BLaER1 treated with 17β-estradiol and CSF1 and Interleukin-3, amounts not matched to agents 10 nM and 100 nM (cell line): ENCODE data around the gene CRIM1.
A peak's percentile ranks its signal among the peaks of the same experiment; 100 is the strongest.

Source experiments
- H3K27ac ChIP-seq, 11 experiments: shearing (Covaris generic); formaldehyde crosslinking; 2 replicates each; pipeline ENCODE4 v1.8.1; 2022
- H3K27me3 ChIP-seq, 11 experiments: shearing (Covaris generic); formaldehyde crosslinking; 2 replicates each; pipeline ENCODE4 v1.8.1; 2022
- H3K36me3 ChIP-seq, 11 experiments: shearing (Covaris generic); formaldehyde crosslinking; 2 replicates each; pipeline ENCODE4 v1.8.1; 2022
- H3K4me1 ChIP-seq, 10 experiments: shearing (Covaris generic); formaldehyde crosslinking; 2 replicates each; pipeline ENCODE4 v1.8.1; 2022
- H3K4me2 ChIP-seq, 11 experiments: shearing (Covaris generic); formaldehyde crosslinking; 2 replicates each; pipeline ENCODE4 v1.8.1; 2022
- H3K4me3 ChIP-seq, 10 experiments: shearing (Covaris generic); formaldehyde crosslinking; 2 replicates each; pipeline ENCODE4 v1.8.1; 2022
- H3K9ac ChIP-seq, 11 experiments: shearing (Covaris generic); formaldehyde crosslinking; 2 replicates each; pipeline ENCODE4 v1.8.1; 2022
- H3K9me3 ChIP-seq, 11 experiments: shearing (Covaris generic); formaldehyde crosslinking; replicated peaks in 1 of 11; 2 replicates each; pipeline ENCODE4 v1.8.1; 2022
- H4K20me1 ChIP-seq, 11 experiments: shearing (Covaris generic); formaldehyde crosslinking; 2 replicates each; pipeline ENCODE4 v1.8.1; 2022
- Cebpa-rat ChIP-seq, 11 experiments: shearing (Covaris generic); IDR thresholded peaks; 2 replicates each; pipeline ENCODE4 v1.8.1; 2022

The CRIM1 gene

GRCh38 chr2:36554531-36554930, 199.0 kb downstream of the CRIM1 start:
- Histone ChIP-seq H3K4me3 (no peak overlapping the region), H3K36me3 (peaks cover 56 to 84% (median 74%) of the 10 kb centered on the region in 11 experiments), H3K27ac (peak overlapping the region in 8 of 11 experiments; percentile 39 to 89 (median 77); a peak in 16 of 22 replicates), H3K9me3 (no peaks in the 10 kb centered on the region), H3K4me2 (peak overlapping the region in 7 of 11 experiments; percentile 58 to 97 (median 78); a peak in 12 of 22 replicates), H3K27me3 (no peaks in the 10 kb centered on the region), H4K20me1 (no peaks in the 10 kb centered on the region), H3K4me1 (peaks cover 5 to 57% (median 37%) of the 10 kb centered on the region in 10 experiments; a peak in 18 of 20 replicates), H3K9ac (peak overlapping the region in 3 of 11 experiments; percentile 51 to 64 (median 59); a peak in 4 of 22 replicates)
- TF ChIP-seq Cebpa-rat (IDR thresholded peaks at IDR 0.05), result no peak

DNA sequence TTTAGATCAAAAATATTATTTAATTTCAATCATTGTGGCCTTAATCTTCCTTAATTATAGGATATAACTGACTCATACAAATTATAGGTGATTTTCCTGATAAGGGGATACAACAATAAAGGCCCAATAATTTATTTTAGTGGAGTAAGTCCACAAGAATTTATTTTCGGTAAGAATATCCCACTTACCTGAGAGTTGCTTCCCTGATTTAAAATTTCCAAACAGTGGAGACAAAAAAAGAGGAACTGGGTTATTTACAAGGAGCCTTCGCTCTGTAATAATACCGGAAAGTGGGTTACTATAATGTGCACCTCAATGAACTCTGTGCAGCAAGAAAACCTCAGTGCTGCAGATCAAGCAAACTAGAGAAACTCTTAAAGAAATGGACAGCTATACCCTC, 200.2 kb downstream of the CRIM1 start:
- Histone ChIP-seq H4K20me1 (no peaks in the 10 kb centered on the region), H3K9ac (no peak overlapping the region), H3K4me3 (no peak overlapping the region), H3K36me3 (peaks cover 56 to 86% (median 76%) of the 10 kb centered on the region in 11 experiments), H3K9me3 (no peaks in the 10 kb centered on the region), H3K27ac (peak overlapping the region in 5 of 11 experiments; percentile 4 to 43 (median 24); a peak in 3 of 22 replicates), H3K4me2 (peak overlapping the region in 6 of 11 experiments; percentile 6 to 86 (median 34); a peak in 6 of 22 replicates), H3K27me3 (no peaks in the 10 kb centered on the region), H3K4me1 (peaks cover 5 to 54% (median 36%) of the 10 kb centered on the region in 10 experiments; a peak in 17 of 20 replicates)
- TF ChIP-seq Cebpa-rat (IDR thresholded peaks at IDR 0.05), result no peak

DNA sequence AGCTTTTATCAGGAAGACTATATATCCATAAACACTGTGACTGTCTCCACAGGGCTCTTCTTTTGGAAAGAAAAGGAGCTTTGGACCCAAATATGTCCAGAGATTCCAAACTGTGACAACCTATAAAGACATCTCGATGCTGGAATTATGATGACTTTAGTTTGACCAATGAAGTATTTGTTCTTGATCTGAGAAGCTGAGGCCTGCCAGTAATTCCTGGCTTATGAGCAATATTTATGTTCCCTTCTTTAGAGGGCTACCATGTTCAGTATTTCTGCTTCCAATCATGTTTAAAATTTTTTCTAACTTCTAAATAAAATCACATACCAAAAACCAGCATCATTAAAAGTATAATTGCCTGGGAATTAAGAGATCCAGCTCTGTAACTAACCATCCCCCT, 201.3 kb downstream of the CRIM1 start:
- no peak overlapping the region for H3K4me3 ChIP-seq
- no peak for TF ChIP-seq Cebpa-rat (IDR thresholded peaks at IDR 0.05)
- no peak overlapping the region for H3K9ac ChIP-seq
- no peaks in the 10 kb centered on the region for H4K20me1 ChIP-seq
- peaks cover 5 to 64% (median 47%) of the 10 kb centered on the region in 10 experiments; a peak in 17 of 20 replicates for H3K4me1 ChIP-seq
- no peaks in the 10 kb centered on the region for H3K9me3 ChIP-seq
- H3K4me2 ChIP-seq, result peak overlapping the region in 4 of 11 experiments; percentile 17 to 86 (median 40); a peak in 5 of 22 replicates
- peaks cover 51 to 86% (median 72%) of the 10 kb centered on the region in 11 experiments for H3K36me3 ChIP-seq
- no peaks in the 10 kb centered on the region for H3K27me3 ChIP-seq
- peak overlapping the region in 1 of 11 experiments; percentile 11; a peak in 1 of 22 replicates for H3K27ac ChIP-seq

- TF ChIP-seq Cebpa-rat (IDR thresholded peaks at IDR 0.05), result no peak
These were observed 203.8 kb downstream of the CRIM1 start for GRCh38 chr2:36559221-36559942.

GRCh38 chr2:36560726-36561125, 205.1 kb downstream of the CRIM1 start:
- TF ChIP-seq Cebpa-rat (IDR thresholded peaks at IDR 0.05), result no peak
- Histone ChIP-seq H3K4me1 (peaks cover 0 to 67% (median 55%) of the 10 kb centered on the region in 10 experiments; a peak in 17 of 20 replicates), H3K27ac (peak overlapping the region in 3 of 11 experiments; percentile 77 to 83 (median 83); a peak in 3 of 22 replicates), H3K4me2 (peak overlapping the region in 4 of 11 experiments; percentile 55 to 87 (median 82); a peak in 9 of 22 replicates), H3K4me3 (no peak overlapping the region), H3K9ac (no peak overlapping the region), H3K27me3 (no peaks in the 10 kb centered on the region), H4K20me1 (peaks cover 0 to 7% (median 0%) of the 10 kb centered on the region in 11 experiments; a peak in 2 of 22 replicates), H3K9me3 (0 out of 22 replicates have a peak, but pooled peaks cover 0 to 4% (median 0%) of the 10 kb centered on the region in 11 experiments), H3K36me3 (peaks cover 39 to 80% (median 62%) of the 10 kb centered on the region in 11 experiments)

More at GRCh38 chr2:36559221-36559942, 203.8 kb downstream of the CRIM1 start:
- Histone ChIP-seq H3K4me2 (no peak overlapping the region), H3K36me3 (peaks cover 39 to 80% (median 62%) of the 10 kb centered on the region in 11 experiments), H3K9me3 (no peaks in the 10 kb centered on the region), H4K20me1 (peaks cover 0 to 7% (median 0%) of the 10 kb centered on the region in 11 experiments; a peak in 2 of 22 replicates), H3K4me3 (no peak overlapping the region), H3K27me3 (no peaks in the 10 kb centered on the region), H3K27ac (peak overlapping the region in 2 of 11 experiments; percentile 9 to 17; a peak in 2 of 22 replicates), H3K4me1 (peaks cover 0 to 65% (median 53%) of the 10 kb centered on the region in 10 experiments; a peak in 17 of 20 replicates), H3K9ac (no peak overlapping the region)

- Histone ChIP-seq H3K4me3 (no peak overlapping the region), H3K9ac (peak overlapping the region in 5 of 11 experiments; percentile 24 to 59 (median 37); a peak in 7 of 22 replicates), H3K27ac (peak overlapping the region in 9 of 11 experiments; percentile 47 to 83 (median 72); a peak in 18 of 22 replicates), H3K27me3 (no peaks in the 10 kb centered on the region), H4K20me1 (peaks cover 0 to 7% (median 0%) of the 10 kb centered on the region in 11 experiments; a peak in 2 of 22 replicates), H3K4me2 (peak overlapping the region in 8 of 11 experiments; percentile 46 to 87 (median 68); a peak in 16 of 22 replicates), H3K36me3 (peaks cover 41 to 80% (median 62%) of the 10 kb centered on the region in 11 experiments), H3K9me3 (0 out of 22 replicates have a peak, but pooled peaks cover 0 to 4% (median 0%) of the 10 kb centered on the region in 11 experiments), H3K4me1 (peaks cover 0 to 65% (median 53%) of the 10 kb centered on the region in 10 experiments; a peak in 17 of 20 replicates)
- no peak for TF ChIP-seq Cebpa-rat (IDR thresholded peaks at IDR 0.05)
These were observed 205.8 kb downstream of the CRIM1 start for GRCh38 chr2:36561237-36561944.

- H3K27ac ChIP-seq, result peak overlapping the region in 9 of 11 experiments; percentile 40 to 83 (median 72); a peak in 16 of 22 replicates
- peaks cover 0 to 56% (median 50%) of the 10 kb centered on the region in 10 experiments; a peak in 17 of 20 replicates for H3K4me1 ChIP-seq
- H4K20me1 ChIP-seq, result peaks cover 0 to 7% (median 0%) of the 10 kb centered on the region in 11 experiments; a peak in 2 of 22 replicates
- H3K9me3 ChIP-seq, result 0 out of 22 replicates have a peak, but pooled peaks cover 0 to 4% (median 0%) of the 10 kb centered on the region in 11 experiments
- peak overlapping the region in 6 of 11 experiments; percentile 16 to 53 (median 29); a peak in 5 of 22 replicates for H3K9ac ChIP-seq
- H3K4me3 ChIP-seq, result no peak overlapping the region
- peaks cover 49 to 80% (median 67%) of the 10 kb centered on the region in 11 experiments for H3K36me3 ChIP-seq
- H3K4me2 ChIP-seq, result peak overlapping the region in 8 of 11 experiments; percentile 23 to 87 (median 70); a peak in 15 of 22 replicates
- no peak for TF ChIP-seq Cebpa-rat (IDR thresholded peaks at IDR 0.05)
- H3K27me3 ChIP-seq, result no peaks in the 10 kb centered on the region
These were observed 206.7 kb downstream of the CRIM1 start for GRCh38 chr2:36562240-36562639.
